CD14-positive monocyte (primary cell): ENCODE measurements around the gene DCTD. TPM values are rescaled to one million over a fixed set of nuclear protein-coding genes. Genes with fewer than 3 reads are reported as not detected.

Experiments used
- DNase-seq, 3 donors: peaks; one replicate each; pipeline ENCODE4 v3.0.0-alpha.2; 2011 to 2022
- H2AFZ ChIP-seq: 2 replicates; pipeline ENCODE4 v1.6.0; 2012; ENCODE audit warnings: mild to moderate bottlenecking, low read depth, low read length, inconsistent platforms; ENCODE audit not compliant: insufficient read depth, poor library complexity, severe bottlenecking
- H3K27ac ChIP-seq, 2 donors: 1 replicate in 1 of 2; 2 replicates in 1 of 2; pipeline ENCODE4 v1.5.1; 2012 to 2013; ENCODE audit warnings: low read length in 2 of 2, control low read depth in 1 of 2, inconsistent platforms in 1 of 2, low read depth in 1 of 2, mild to moderate bottlenecking in 1 of 2
- H3K27me3 ChIP-seq, 2 donors: one replicate each; pipeline versions ENCODE4 v1.6.0 to v1.6.1; 2011 to 2013; ENCODE audit warnings: low read length in 2 of 2; ENCODE audit not compliant: control insufficient read depth in 2 of 2, insufficient read depth in 2 of 2
- H3K36me3 ChIP-seq, 2 donors: replicated peaks in 1 of 2; 1 replicate in 1 of 2; 2 replicates in 1 of 2; pipeline versions ENCODE4 v1.5.1 to v1.6.1; 2012 to 2013; ENCODE audit warnings: low read length in 2 of 2, control low read depth in 1 of 2, inconsistent platforms in 1 of 2, mild to moderate bottlenecking in 1 of 2; ENCODE audit not compliant: insufficient read depth in 2 of 2, control insufficient read depth in 1 of 2
- H3K4me1 ChIP-seq, 2 donors: 1 replicate in 1 of 2; 2 replicates in 1 of 2; pipeline versions ENCODE4 v1.5.1 to v1.6.1; 2012 to 2013; ENCODE audit warnings: low read length in 2 of 2, control low read depth in 1 of 2, inconsistent platforms in 1 of 2, mild to moderate bottlenecking in 1 of 2, moderate library complexity in 1 of 2; ENCODE audit not compliant: insufficient read depth in 2 of 2, control insufficient read depth in 1 of 2
- H3K4me2 ChIP-seq: replicated peaks from 2 replicates; pipeline ENCODE3; 2012; ENCODE audit warnings: low read length, moderate library complexity, mild to moderate bottlenecking; ENCODE audit not compliant: poor library complexity, severe bottlenecking; ENCODE audit errors: extremely low read depth
- H3K4me3 ChIP-seq, 3 experiments: fragments of 200-600 bp in 1 of 3; sonication (generic) in 1 of 3; replicated peaks in 1 of 3; 1 replicate in 2 of 3; 2 replicates in 1 of 3; pipeline ENCODE4 v1.5.1; 2011 to 2013; ENCODE audit warnings: low read length in 3 of 3, mild to moderate bottlenecking in 3 of 3, control low read depth in 2 of 3, low read depth in 2 of 3, inconsistent platforms in 1 of 3, moderate library complexity in 1 of 3
- H3K79me2 ChIP-seq: 2 replicates; pipeline ENCODE4 v1.6.0; 2012; ENCODE audit warnings: mild to moderate bottlenecking, control low read depth, inconsistent platforms, low read length, moderate library complexity; ENCODE audit not compliant: insufficient read depth
- H3K9ac ChIP-seq: 2 replicates; pipeline ENCODE4 v1.6.0; 2017; ENCODE audit warnings: low read length, mild to moderate bottlenecking; ENCODE audit not compliant: insufficient read depth, poor library complexity, severe bottlenecking
- H3K9me3 ChIP-seq, 2 donors: replicated peaks in 1 of 2; 1 replicate in 1 of 2; 2 replicates in 1 of 2; pipeline versions ENCODE4 v1.5.1 to v1.6.1; 2012 to 2013; ENCODE audit warnings: low read length in 2 of 2, control low read depth in 1 of 2; ENCODE audit not compliant: control insufficient read depth in 1 of 2, insufficient read depth in 1 of 2
- H4K20me1 ChIP-seq: 2 replicates; pipeline ENCODE4 v1.6.0; 2012; ENCODE audit warnings: mild to moderate bottlenecking, low read length, control low read depth, moderate library complexity; ENCODE audit not compliant: insufficient read depth
- H3K27ac Mint-ChIP-seq, 7 donors: one replicate each; pipeline ENCODE4 v1.8.0; 2020; ENCODE audit warnings: mild to moderate bottlenecking in 7 of 7, mixed read lengths in 7 of 7, moderate library complexity in 6 of 7, inconsistent platforms in 2 of 7
- H3K27me3 Mint-ChIP-seq, 3 donors: one replicate each; pipeline ENCODE4 v1.8.0; 2021 to 2022; ENCODE audit warnings: low read depth in 3 of 3, mild to moderate bottlenecking in 3 of 3, mixed read lengths in 3 of 3, moderate library complexity in 3 of 3, inconsistent platforms in 1 of 3
- H3K36me3 Mint-ChIP-seq, 2 donors: one replicate each; pipeline ENCODE4 v1.8.0; 2020; ENCODE audit warnings: mixed read lengths in 2 of 2, inconsistent platforms in 1 of 2, mild to moderate bottlenecking in 1 of 2
- H3K4me1 Mint-ChIP-seq: one replicate; pipeline ENCODE4 v1.8.0; 2020; ENCODE audit warnings: mild to moderate bottlenecking, mixed read lengths
- H3K4me3 Mint-ChIP-seq, 2 donors: one replicate each; pipeline ENCODE4 v1.8.0; 2020; ENCODE audit warnings: mild to moderate bottlenecking in 2 of 2, mixed read lengths in 2 of 2, moderate library complexity in 1 of 2
- H3K9me3 Mint-ChIP-seq, 7 donors: one replicate each; pipeline ENCODE4 v1.8.0; 2020 to 2022; ENCODE audit warnings: mixed read lengths in 7 of 7, mild to moderate bottlenecking in 6 of 7, moderate library complexity in 6 of 7, inconsistent platforms in 2 of 7
- CTCF ChIP-seq: fragments of 200-600 bp; IDR thresholded peaks from one replicate; pipeline ENCODE4 v1.8.0; 2022; ENCODE audit warnings: antibody characterized with exemption, mild to moderate bottlenecking
- WGBS: methylation state at CpG from one replicate; pipeline ENCODE4 v1.1.5; 2013; ENCODE audit warnings: missing lambda C conversion rate; ENCODE audit not compliant: insufficient coverage; 5-methylcytosine and 5-hydroxymethylcytosine counted together
- intact Hi-C, 2 donors: fragments of 100-400 bp; cut with micrococcal nuclease; formaldehyde crosslinking; loops; one replicate each; pipeline versions ENCODE4 v1.15.0 to v1.15.1; 2023
- polyA plus RNA-seq, 3 donors: library from polyadenylated mRNA; depleted of rRNA in 1 of 3; unstranded in 2 of 3; stranded (reverse) in 1 of 3; fragments of 300-500 nt in 2 of 3; fragments of >200 nt in 1 of 3; fragmentation: Illumina TruSeq in 2 of 3; gene quantifications; 1 replicate in 2 of 3; 2 replicates in 1 of 3; pipeline ENCODE4 v1.2.3, GENCODE V29; 2012 to 2021

DCTD gene
- polyA plus RNA-seq, 3 donors: 45.8 to 49.9 (median 47.8) TPM

DNA sequence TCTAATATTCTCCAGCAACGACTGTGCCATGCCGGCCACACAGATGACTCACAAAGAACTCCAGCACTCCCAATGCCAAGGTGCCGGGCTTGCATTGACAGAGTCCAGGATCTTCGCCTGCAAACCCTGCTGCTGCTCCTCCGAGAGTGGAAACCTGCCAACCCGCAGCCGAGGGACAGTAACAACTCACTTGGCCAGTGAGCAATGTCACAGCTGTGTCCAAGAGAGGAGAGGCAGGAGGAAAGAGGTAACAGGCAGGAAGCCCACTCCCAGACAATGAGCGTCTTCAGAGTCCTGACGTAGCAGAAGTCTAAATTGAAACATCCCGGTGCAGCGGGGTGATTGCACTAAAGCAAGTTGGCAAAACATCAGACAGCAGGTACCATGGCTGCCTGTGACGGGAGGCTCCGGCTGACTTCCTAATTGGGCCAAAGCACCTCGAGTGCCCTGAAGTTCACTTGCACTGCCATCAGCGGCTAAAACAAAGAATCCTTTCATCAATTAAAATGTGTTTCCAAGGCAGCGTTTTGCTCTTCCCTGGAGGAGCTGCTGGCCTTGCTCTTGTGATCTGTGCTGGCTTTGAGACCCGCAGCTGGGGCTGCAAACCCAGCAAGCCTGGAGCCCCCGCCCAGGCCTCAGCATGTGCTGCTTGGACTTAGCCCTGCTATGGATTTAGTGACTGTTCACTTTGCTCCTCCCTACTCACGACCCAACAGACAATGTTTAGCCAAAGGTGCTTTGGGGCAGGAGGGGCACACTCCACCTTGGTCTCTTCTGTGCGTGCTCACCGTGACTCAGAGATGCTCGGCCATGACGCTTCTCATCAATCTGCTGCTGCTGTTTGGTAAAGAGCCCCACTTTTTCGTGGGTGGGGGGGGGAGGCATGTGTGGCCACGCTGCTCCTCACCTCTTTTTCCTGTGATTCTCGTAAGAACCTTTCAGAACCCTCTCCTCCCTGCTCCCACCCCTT, 36.5 kb downstream of the DCTD start:
- TF ChIP-seq CTCF: no peak
- Histone ChIP-seq H3K9me3 (peaks cover 3 to 7% of the 10 kb centered on the region in 2 donors), H3K4me2 (no peak overlapping the region), H3K27me3 (no peaks in the 10 kb centered on the region), H3K79me2 (no peaks in the 10 kb centered on the region), H2AFZ (no peak overlapping the region), H3K27ac (no peak overlapping the region), H3K9ac (no peak overlapping the region), H3K4me1 (no peaks in the 10 kb centered on the region), H4K20me1 (no peaks in the 10 kb centered on the region), H3K4me3 (no peak overlapping the region), H3K36me3 (peaks cover 0 to 8% of the 10 kb centered on the region in 2 donors)
- H3K4me1 Mint-ChIP-seq: no peaks in the 10 kb centered on the region
- no peak overlapping the region for H3K4me3 Mint-ChIP-seq
- peaks cover 2 to 4% (median 3%) of the 10 kb centered on the region in 3 donors for H3K27me3 Mint-ChIP-seq
- WGBS: 93% methylated on average over 17 of the region's 26 CpGs
- DNase-seq: no peak
- peaks cover 33 to 45% of the 10 kb centered on the region in 2 donors for H3K36me3 Mint-ChIP-seq
- peaks cover 0 to 6% (median 3%) of the 10 kb centered on the region in 7 donors for H3K9me3 Mint-ChIP-seq
- intact Hi-C loops: no loop called here
- no peak overlapping the region for H3K27ac Mint-ChIP-seq

DNA sequence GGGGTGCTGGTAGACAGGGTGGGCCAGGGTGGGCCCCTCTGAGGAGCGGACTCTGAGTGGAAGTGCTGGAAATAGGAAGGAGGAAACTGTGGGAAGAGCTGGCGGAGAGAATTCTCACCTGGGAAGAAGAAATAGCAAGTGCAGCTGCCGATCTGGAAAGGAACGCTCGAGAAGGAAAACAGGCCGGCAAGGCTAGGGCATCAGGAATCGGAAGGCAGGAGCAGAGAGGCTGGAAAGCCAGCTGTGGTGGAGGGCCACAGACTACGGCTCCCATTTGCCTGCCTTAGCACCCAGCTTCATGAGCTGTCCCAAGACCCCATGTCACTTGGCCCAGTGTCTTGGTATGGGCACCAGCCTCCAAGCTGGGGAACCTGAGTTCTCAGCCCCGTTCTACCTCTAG, 37.3 kb downstream of the DCTD start:
- Mint-ChIP-seq H3K4me1 (peaks cover under 1% of the 10 kb centered on the region), H3K27me3 (peaks cover 2 to 7% (median 4%) of the 10 kb centered on the region in 3 donors), H3K4me3 (no peak overlapping the region), H3K36me3 (peaks cover 31 to 37% of the 10 kb centered on the region in 2 donors), H3K9me3 (peaks cover 0 to 7% (median 0%) of the 10 kb centered on the region in 7 donors), H3K27ac (peak overlapping the region in 1 of 7 donors; percentile 37)
- Histone ChIP-seq H3K9me3 (peaks cover under 1 to 1% of the 10 kb centered on the region in 2 donors), H3K4me1 (peaks cover 0 to under 1% of the 10 kb centered on the region in 2 donors), H3K36me3 (peaks cover 0 to 3% of the 10 kb centered on the region in 2 donors), H3K4me2 (no peak overlapping the region), H3K27me3 (no peaks in the 10 kb centered on the region), H3K27ac (no peak overlapping the region), H2AFZ (no peak overlapping the region), H3K4me3 (no peak overlapping the region), H4K20me1 (no peaks in the 10 kb centered on the region), H3K79me2 (no peaks in the 10 kb centered on the region), H3K9ac (no peak overlapping the region)
- intact Hi-C loops: no loop called here
- WGBS: 95% methylated on average over 8 of the region's 9 CpGs
- DNase-seq: no peak
- no peak for TF ChIP-seq CTCF
